Left ventricle myocardium superior (tissue), 1 donor: ENCODE data around the gene TRMT5. TPM values are rescaled to one million over a fixed set of nuclear protein-coding genes. Genes with fewer than 3 reads are reported as not detected.

ENCODE experiments used
- ATAC-seq: fragments of 200-7000 bp; cut with Tn5 transposase; one replicate; pipeline ENCODE4 v1.9.1; 2020; ENCODE audit warnings: mild to moderate bottlenecking, moderate library complexity
- DNase-seq: peaks from one replicate; pipeline ENCODE4 v3.0.0-alpha.2; 2020
- intact Hi-C: fragments of 100-400 bp; cut with micrococcal nuclease; formaldehyde crosslinking; loops from one replicate; pipeline ENCODE4 v1.11.0; 2022
- total RNA-seq: library from RNA; stranded (reverse); fragmentation: NEBNext Ultra II Directional; extraction: Animal tissue kit (Norgen Biotek cat#: 25700); gene quantifications from one replicate; pipeline ENCODE4 v1.2.1, GENCODE V29; 2021
- donor health status: DM: no; HTN: yes; CAD: no; lungs with severe emphysema.

Gene TRMT5
- total RNA-seq, 1 donor from 2014 or later = 5.7 TPM

GRCh38 chr14:60968671-60969070, 12.2 kb downstream of the TRMT5 start:
- DNase-seq (no peak), ATAC-seq (no peak)
- intact Hi-C loops = no loop called here

GRCh38 chr14:60968099-60968498, 12.8 kb downstream of the TRMT5 start:
- intact Hi-C loops = no loop called here
- DNase-seq = no peak
- no peak for ATAC-seq

- DNase-seq = no peak
- no peak for ATAC-seq
- intact Hi-C loops = no loop called here
These were observed 15.5 kb downstream of the TRMT5 start for GRCh38 chr14:60965402-60965801.

- ATAC-seq (no peak), DNase-seq (no peak)
- intact Hi-C loops = no loop called here
These were observed 16.0 kb downstream of the TRMT5 start for GRCh38 chr14:60964904-60965303.

- no peak for ATAC-seq
- DNase-seq = no peak
- intact Hi-C loops = no loop called here
These were observed 17.1 kb downstream of the TRMT5 start for GRCh38 chr14:60963761-60964160.

- DNase-seq (no peak), ATAC-seq (no peak)
- intact Hi-C loops = no loop called here
These were observed 22.7 kb downstream of the TRMT5 start for GRCh38 chr14:60958146-60958545.

GRCh38 chr14:60956632-60957031, 24.2 kb downstream of the TRMT5 start:
- intact Hi-C loops = no loop called here
- ATAC-seq (no peak), DNase-seq (no peak)

- intact Hi-C loops = no loop called here
These were observed 24.7 kb downstream of the TRMT5 start for GRCh38 chr14:60956202-60956601.

GRCh38 chr14:60951776-60952435, 29.0 kb downstream of the TRMT5 start:
- ATAC-seq = no peak
- intact Hi-C loops = no loop called here
- DNase-seq = no peak

More at GRCh38 chr14:60956202-60956601, 24.7 kb downstream of the TRMT5 start:
- DNase-seq (no peak), ATAC-seq (no peak)

- intact Hi-C loops = no loop called here
- DNase-seq = no peak
- ATAC-seq = no peak
These were observed 34.1 kb downstream of the TRMT5 start for GRCh38 chr14:60946773-60947172.

GRCh38 chr14:60945984-60946383, 34.9 kb downstream of the TRMT5 start:
- ATAC-seq (no peak), DNase-seq (no peak)
- intact Hi-C loops = no loop called here

GRCh38 chr14:60944204-60944603, 36.7 kb downstream of the TRMT5 start:
- no peak for DNase-seq
- peak; percentile 74 for ATAC-seq
- intact Hi-C loops = no loop called here

- DNase-seq (no peak), ATAC-seq (no peak)
- intact Hi-C loops = no loop called here
These were observed 37.2 kb downstream of the TRMT5 start for GRCh38 chr14:60943637-60944032.

GRCh38 chr14:60935319-60935718, 45.6 kb downstream of the TRMT5 start:
- intact Hi-C loops = no loop called here
- ATAC-seq = no peak

GRCh38 chr14:60933920-60934655, 46.8 kb downstream of the TRMT5 start:
- intact Hi-C loops = no loop called here
- ATAC-seq (no peak), DNase-seq (no peak)

More at GRCh38 chr14:60935319-60935718, 45.6 kb downstream of the TRMT5 start:
- no peak for DNase-seq

- intact Hi-C loops = no loop called here
- no peak for DNase-seq
- no peak for ATAC-seq
These were observed 49.7 kb downstream of the TRMT5 start for GRCh38 chr14:60931218-60931617.

GRCh38 chr14:60926002-60926401, 54.9 kb downstream of the TRMT5 start:
- ATAC-seq (no peak), DNase-seq (no peak)
- intact Hi-C loops = no loop called here

GRCh38 chr14:60925286-60925685, 55.6 kb downstream of the TRMT5 start:
- intact Hi-C loops = no loop called here
- ATAC-seq (no peak), DNase-seq (no peak)

- intact Hi-C loops = no loop called here
- DNase-seq (no peak), ATAC-seq (no peak)
These were observed 58.8 kb downstream of the TRMT5 start for GRCh38 chr14:60922050-60922449.
